ENCODE results near the gene LRCH1.

- TF ChIP-seq EP300 (IDR thresholded peaks at IDR 0.05; ENCODE audit: borderline replicate concordance in 1 of 2, low read depth in 1 of 2, low read length in 1 of 2) = no peak
- TF ChIP-seq JUND (IDR thresholded peaks at IDR 0.05) = no peak
- no peak for TF ChIP-seq POLR2AphosphoS5 (IDR thresholded peaks at IDR 0.05; ENCODE audit: low read depth, low read length)
- TF ChIP-seq TEAD4 (IDR thresholded peaks at IDR 0.05; ENCODE audit: borderline replicate concordance, insufficient read depth) = no peak
- TF ChIP-seq, protein P1, sequence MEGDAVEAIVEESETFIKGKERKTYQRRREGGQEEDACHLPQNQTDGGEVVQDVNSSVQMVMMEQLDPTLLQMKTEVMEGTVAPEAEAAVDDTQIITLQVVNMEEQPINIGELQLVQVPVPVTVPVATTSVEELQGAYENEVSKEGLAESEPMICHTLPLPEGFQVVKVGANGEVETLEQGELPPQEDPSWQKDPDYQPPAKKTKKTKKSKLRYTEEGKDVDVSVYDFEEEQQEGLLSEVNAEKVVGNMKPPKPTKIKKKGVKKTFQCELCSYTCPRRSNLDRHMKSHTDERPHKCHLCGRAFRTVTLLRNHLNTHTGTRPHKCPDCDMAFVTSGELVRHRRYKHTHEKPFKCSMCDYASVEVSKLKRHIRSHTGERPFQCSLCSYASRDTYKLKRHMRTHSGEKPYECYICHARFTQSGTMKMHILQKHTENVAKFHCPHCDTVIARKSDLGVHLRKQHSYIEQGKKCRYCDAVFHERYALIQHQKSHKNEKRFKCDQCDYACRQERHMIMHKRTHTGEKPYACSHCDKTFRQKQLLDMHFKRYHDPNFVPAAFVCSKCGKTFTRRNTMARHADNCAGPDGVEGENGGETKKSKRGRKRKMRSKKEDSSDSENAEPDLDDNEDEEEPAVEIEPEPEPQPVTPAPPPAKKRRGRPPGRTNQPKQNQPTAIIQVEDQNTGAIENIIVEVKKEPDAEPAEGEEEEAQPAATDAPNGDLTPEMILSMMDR (IDR thresholded peaks at IDR 0.05) = no peak
- TF ChIP-seq NFIC (IDR thresholded peaks at IDR 0.05; ENCODE audit: borderline replicate concordance) = no peak
- TF ChIP-seq, protein P2, sequence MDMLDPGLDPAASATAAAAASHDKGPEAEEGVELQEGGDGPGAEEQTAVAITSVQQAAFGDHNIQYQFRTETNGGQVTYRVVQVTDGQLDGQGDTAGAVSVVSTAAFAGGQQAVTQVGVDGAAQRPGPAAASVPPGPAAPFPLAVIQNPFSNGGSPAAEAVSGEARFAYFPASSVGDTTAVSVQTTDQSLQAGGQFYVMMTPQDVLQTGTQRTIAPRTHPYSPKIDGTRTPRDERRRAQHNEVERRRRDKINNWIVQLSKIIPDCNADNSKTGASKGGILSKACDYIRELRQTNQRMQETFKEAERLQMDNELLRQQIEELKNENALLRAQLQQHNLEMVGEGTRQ (IDR thresholded peaks at IDR 0.05; ENCODE audit: borderline replicate concordance, low read depth, low read length) = no peak
- TF ChIP-seq, protein P3, sequence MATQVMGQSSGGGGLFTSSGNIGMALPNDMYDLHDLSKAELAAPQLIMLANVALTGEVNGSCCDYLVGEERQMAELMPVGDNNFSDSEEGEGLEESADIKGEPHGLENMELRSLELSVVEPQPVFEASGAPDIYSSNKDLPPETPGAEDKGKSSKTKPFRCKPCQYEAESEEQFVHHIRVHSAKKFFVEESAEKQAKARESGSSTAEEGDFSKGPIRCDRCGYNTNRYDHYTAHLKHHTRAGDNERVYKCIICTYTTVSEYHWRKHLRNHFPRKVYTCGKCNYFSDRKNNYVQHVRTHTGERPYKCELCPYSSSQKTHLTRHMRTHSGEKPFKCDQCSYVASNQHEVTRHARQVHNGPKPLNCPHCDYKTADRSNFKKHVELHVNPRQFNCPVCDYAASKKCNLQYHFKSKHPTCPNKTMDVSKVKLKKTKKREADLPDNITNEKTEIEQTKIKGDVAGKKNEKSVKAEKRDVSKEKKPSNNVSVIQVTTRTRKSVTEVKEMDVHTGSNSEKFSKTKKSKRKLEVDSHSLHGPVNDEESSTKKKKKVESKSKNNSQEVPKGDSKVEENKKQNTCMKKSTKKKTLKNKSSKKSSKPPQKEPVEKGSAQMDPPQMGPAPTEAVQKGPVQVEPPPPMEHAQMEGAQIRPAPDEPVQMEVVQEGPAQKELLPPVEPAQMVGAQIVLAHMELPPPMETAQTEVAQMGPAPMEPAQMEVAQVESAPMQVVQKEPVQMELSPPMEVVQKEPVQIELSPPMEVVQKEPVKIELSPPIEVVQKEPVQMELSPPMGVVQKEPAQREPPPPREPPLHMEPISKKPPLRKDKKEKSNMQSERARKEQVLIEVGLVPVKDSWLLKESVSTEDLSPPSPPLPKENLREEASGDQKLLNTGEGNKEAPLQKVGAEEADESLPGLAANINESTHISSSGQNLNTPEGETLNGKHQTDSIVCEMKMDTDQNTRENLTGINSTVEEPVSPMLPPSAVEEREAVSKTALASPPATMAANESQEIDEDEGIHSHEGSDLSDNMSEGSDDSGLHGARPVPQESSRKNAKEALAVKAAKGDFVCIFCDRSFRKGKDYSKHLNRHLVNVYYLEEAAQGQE (IDR thresholded peaks at IDR 0.05; ENCODE audit: low read depth, low read length) = no peak
- no peak for TF ChIP-seq IRF3 (IDR thresholded peaks at IDR 0.05; ENCODE audit: low read depth, low read length)
- TF ChIP-seq CHD2 (IDR thresholded peaks at IDR 0.05; ENCODE audit: low read length, partially characterized antibody) = no peak
- no peak for TF ChIP-seq YY1 (IDR thresholded peaks at IDR 0.05; ENCODE audit: low read depth)
- no peak for TF ChIP-seq TAF1 (IDR thresholded peaks at IDR 0.05; ENCODE audit: borderline replicate concordance, low read depth, low read length)
These were observed 49.6 kb downstream of the LRCH1 start for GRCh38 chr13:46602531-46602930.

Data from SK-N-SH (cell line).